ENCODE data around the gene GPR108.

GRCh38 chr19:6719540-6719861 lies 17.9 kb downstream of the GPR108 start:
- no peak for TF ChIP-seq CTCF (IDR thresholded peaks at IDR 0.05)
- TF ChIP-seq EP300 (IDR thresholded peaks at IDR 0.05) = no peak
- no peak for TF ChIP-seq POLR2AphosphoS5 (IDR thresholded peaks at IDR 0.05)
